ENCODE results near the gene PTGR1. TPM values are rescaled to one million over a fixed set of nuclear protein-coding genes. Genes with fewer than 3 reads are reported as not detected.

The PTGR1 gene
- total RNA-seq, 1 donor from 2014 or later, result 167 TPM

GRCh38 chr9:111542497-111543254, 56.8 kb downstream of the PTGR1 start:
- no peak for DNase-seq (ENCODE audit: low read depth)

GRCh38 chr9:111533099-111533790, 66.2 kb downstream of the PTGR1 start:
- DNase-seq (ENCODE audit: low read depth), result peak; percentile 55

- no peak for DNase-seq (ENCODE audit: low read depth)
Measured at GRCh38 chr9:111531716-111532115, 67.7 kb downstream of the PTGR1 start.

- DNase-seq (ENCODE audit: low read depth), result no peak
Measured at GRCh38 chr9:111529787-111530186, 69.7 kb downstream of the PTGR1 start.

GRCh38 chr9:111527347-111527746, 72.1 kb downstream of the PTGR1 start:
- DNase-seq (ENCODE audit: low read depth), result no peak

- peak; percentile 50 for DNase-seq (ENCODE audit: low read depth)
Measured at GRCh38 chr9:111525056-111525977, 74.1 kb downstream of the PTGR1 start, which contains the start of gene ZNF483. Gene ZNF483, plus strand, starts transcription at chr9:111525179. Its CDS starts 2,217 bp downstream, at chr9:111527396.

GRCh38 chr9:111524731-111525055, 74.8 kb downstream of the PTGR1 start:
- DNase-seq (ENCODE audit: low read depth), result no peak

GRCh38 chr9:111516061-111516465, 83.4 kb downstream of the PTGR1 start:
- peak; percentile 12 for DNase-seq (ENCODE audit: low read depth)

- DNase-seq (ENCODE audit: low read depth), result no peak
Measured at GRCh38 chr9:111514967-111515366, 84.5 kb downstream of the PTGR1 start.

Other genes starting within 250 kb of the PTGR1 start
- gene ECPAS, start 115.3 kb downstream of the PTGR1 start, total RNA-seq, result 116 and 131 TPM in 2 replicates
- 5.7 and 6.7 TPM in 2 replicates for gene ZNF483, start 74.5 kb downstream of the PTGR1 start, total RNA-seq
- 12.2 and 20.2 TPM in 2 replicates for gene DNAJC25, start 31.7 kb upstream of the PTGR1 start, total RNA-seq
- gene GNG10, start 62.0 kb upstream of the PTGR1 start, total RNA-seq, result 114 and 126 TPM in 2 replicates
- 0.30 TPM in 1 of 2 replicates, not detected in the other for gene SHOC1, start 195.3 kb upstream of the PTGR1 start, total RNA-seq

Data from renal cortical epithelial cell (primary cell).